Peyer's patch (tissue), 4 donors: ENCODE measurements around the gene WWOX. TPM values are rescaled to one million over a fixed set of nuclear protein-coding genes. Genes with fewer than 3 reads are reported as not detected.

Experiments
- DNase-seq, 3 donors: peaks; one replicate each; pipeline ENCODE4 v3.0.0-alpha.2; 2017 to 2019
- H3K27ac ChIP-seq, 4 donors: fragments of 200-600 bp; sonication (generic); one replicate each; pipeline ENCODE4 v1.5.1; 2016 to 2019
- H3K27me3 ChIP-seq, 2 donors: fragments of 200-600 bp; sonication (generic); one replicate each; pipeline ENCODE4 v1.5.1; 2019
- H3K36me3 ChIP-seq, 3 donors: fragments of 200-600 bp; sonication (generic); one replicate each; pipeline ENCODE4 v1.5.1; 2016 to 2019
- H3K4me1 ChIP-seq, 4 donors: fragments of 200-600 bp; sonication (generic); one replicate each; pipeline ENCODE4 v1.5.1; 2016 to 2019
- H3K4me3 ChIP-seq, 4 donors: fragments of 200-600 bp; sonication (generic); 1 replicate in 3 of 4; 2 replicates in 1 of 4; pipeline ENCODE4 v1.5.1; 2016 to 2019; ENCODE audit warnings: mild to moderate bottlenecking in 1 of 4
- H3K9me3 ChIP-seq, 4 donors: fragments of 200-600 bp; sonication (generic); one replicate each; pipeline ENCODE4 v1.5.1; 2016 to 2019; ENCODE audit warnings: mild to moderate bottlenecking in 1 of 4
- CTCF ChIP-seq, 6 experiments: fragments of 450-650 bp in 4 of 6; fragments of 200-600 bp in 2 of 6; sonication (generic) in 1 of 6; IDR thresholded peaks; one replicate each; pipeline ENCODE4 v1.5.1; 2017 to 2019; ENCODE audit warnings: antibody characterized with exemption in 6 of 6, mild to moderate bottlenecking in 3 of 6, moderate library complexity in 1 of 6
- POLR2A ChIP-seq, 2 donors: fragments of 450-650 bp; IDR thresholded peaks; one replicate each; pipeline ENCODE4 v1.5.1; 2017; ENCODE audit warnings: antibody characterized with exemption in 2 of 2, mild to moderate bottlenecking in 2 of 2, moderate library complexity in 2 of 2
- total RNA-seq, 4 donors: library from RNA; depleted of rRNA; stranded (reverse); fragments of >200 nt; gene quantifications; one replicate each; pipeline ENCODE4 v1.1.0, GENCODE V29; 2016

The WWOX gene
- total RNA-seq, 4 donors from 2014 or later: 17.3 to 197 (median 57.5) TPM

GRCh38 chr16:78205506-78205905 is 106.1 kb downstream of the WWOX start:
- TF ChIP-seq CTCF (IDR thresholded peaks at IDR 0.05) (no peak), POLR2A (IDR thresholded peaks at IDR 0.05) (no peak)
- H3K4me1 ChIP-seq: no peaks in the 10 kb centered on the region
- no peaks in the 10 kb centered on the region for H3K9me3 ChIP-seq
- no peaks in the 10 kb centered on the region for H3K36me3 ChIP-seq
- H3K4me3 ChIP-seq: no peak overlapping the region
- no peak for DNase-seq
- H3K27me3 ChIP-seq: no peaks in the 10 kb centered on the region
- H3K27ac ChIP-seq: no peak overlapping the region

- H3K27ac ChIP-seq: no peak overlapping the region
- H3K4me1 ChIP-seq: no peaks in the 10 kb centered on the region
Observed at GRCh38 chr16:78206623-78207223, 107.3 kb downstream of the WWOX start.

DNA sequence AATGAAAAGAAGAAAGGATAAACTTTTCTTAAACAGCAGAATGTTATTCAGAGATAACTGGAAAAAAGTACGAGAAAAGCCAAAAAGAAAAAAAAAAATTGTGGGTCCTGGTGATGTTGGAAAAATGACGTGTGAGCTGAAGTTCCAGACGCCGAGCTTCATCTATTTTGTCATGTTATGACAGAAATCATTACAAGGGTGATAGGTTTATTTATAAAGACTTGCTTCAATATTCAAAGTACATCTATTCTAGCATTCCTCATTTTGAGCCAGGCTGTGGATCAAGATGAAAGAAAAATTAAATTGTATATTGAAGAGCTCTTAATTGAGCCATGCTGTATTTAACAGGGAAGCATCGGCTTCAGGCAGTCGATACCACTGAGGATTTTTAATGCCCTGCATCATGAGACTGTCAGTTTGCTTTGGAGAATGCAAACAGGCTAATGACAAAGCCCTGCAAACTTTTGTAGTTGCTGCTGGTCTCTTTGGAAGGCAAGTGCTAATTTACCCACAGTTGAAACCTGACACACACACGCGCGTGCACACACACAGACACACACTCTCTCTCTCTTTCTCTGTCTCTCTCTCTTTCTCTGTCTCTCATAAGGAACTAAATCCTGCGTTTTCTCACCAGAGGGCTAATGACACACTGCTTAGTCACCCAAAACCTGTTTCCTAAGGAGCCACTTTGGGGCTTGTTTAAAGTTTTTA is 110.7 kb downstream of the WWOX start:
- H3K9me3 ChIP-seq: no peaks in the 10 kb centered on the region
- no peaks in the 10 kb centered on the region for H3K36me3 ChIP-seq
- no peak for DNase-seq
- no peaks in the 10 kb centered on the region for H3K27me3 ChIP-seq
- H3K4me3 ChIP-seq: no peak overlapping the region
- TF ChIP-seq CTCF (IDR thresholded peaks at IDR 0.05) (no peak), POLR2A (IDR thresholded peaks at IDR 0.05) (no peak)
- no peak overlapping the region for H3K27ac ChIP-seq
- H3K4me1 ChIP-seq: no peaks in the 10 kb centered on the region

More at GRCh38 chr16:78206623-78207223, 107.3 kb downstream of the WWOX start:
- no peaks in the 10 kb centered on the region for H3K9me3 ChIP-seq
- H3K4me3 ChIP-seq: no peak overlapping the region
- DNase-seq: no peak
- TF ChIP-seq POLR2A (IDR thresholded peaks at IDR 0.05): no peak
- TF ChIP-seq CTCF (IDR thresholded peaks at IDR 0.05): no peak
- no peaks in the 10 kb centered on the region for H3K27me3 ChIP-seq
- no peaks in the 10 kb centered on the region for H3K36me3 ChIP-seq

DNA sequence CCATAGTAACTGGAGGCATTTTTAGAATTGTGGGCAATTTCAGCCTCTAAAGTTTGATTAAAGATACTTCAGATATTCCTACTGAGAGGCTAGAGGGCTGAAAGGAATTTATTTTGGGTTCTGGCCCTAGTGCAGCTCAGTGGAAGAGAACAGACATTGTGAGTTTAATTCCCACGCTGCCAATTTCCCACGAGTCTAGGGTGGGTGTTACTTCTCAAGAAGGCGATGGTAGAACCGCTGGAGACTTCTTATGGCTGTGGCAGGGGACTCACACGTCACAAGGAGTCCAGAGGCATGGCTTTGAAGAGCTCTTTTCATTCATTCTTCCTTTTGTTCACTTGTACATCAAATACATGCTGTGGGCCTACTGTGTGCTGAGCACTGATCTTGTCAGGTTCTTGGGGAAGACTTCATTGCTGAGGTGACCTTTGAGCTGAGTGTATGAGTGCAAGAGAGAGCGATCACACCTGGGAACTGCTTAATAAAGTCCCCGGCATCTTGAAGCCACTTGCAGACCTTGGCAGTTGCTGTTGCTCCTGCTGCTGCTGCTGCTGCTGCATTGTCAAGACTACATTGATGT is 111.7 kb downstream of the WWOX start:
- H3K4me3 ChIP-seq: no peak overlapping the region
- no peak for DNase-seq
- no peaks in the 10 kb centered on the region for H3K4me1 ChIP-seq
- H3K27ac ChIP-seq: no peak overlapping the region
- TF ChIP-seq CTCF (IDR thresholded peaks at IDR 0.05): no peak
- no peak for TF ChIP-seq POLR2A (IDR thresholded peaks at IDR 0.05)
- H3K27me3 ChIP-seq: no peaks in the 10 kb centered on the region
- H3K9me3 ChIP-seq: no peaks in the 10 kb centered on the region
- H3K36me3 ChIP-seq: no peaks in the 10 kb centered on the region

DNA sequence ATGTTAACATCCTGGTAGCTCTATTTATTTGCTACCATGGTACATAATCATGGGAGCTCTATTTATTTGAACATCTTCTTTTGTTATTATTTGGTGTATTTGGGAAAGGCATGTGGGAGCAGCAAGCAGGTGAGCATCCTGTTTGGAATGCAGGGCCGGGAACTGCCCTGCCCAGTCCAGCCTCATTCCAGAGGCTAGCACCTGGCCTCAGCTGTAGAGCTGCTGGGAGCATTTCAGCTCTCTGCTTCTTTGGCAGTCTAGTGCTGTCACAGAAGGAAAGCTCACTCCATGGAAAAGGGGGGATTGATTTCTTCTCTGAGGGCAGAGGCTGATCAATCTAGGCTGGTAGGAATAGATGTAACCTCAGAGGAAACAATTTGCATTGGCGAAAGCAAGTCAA is 112.5 kb downstream of the WWOX start:
- no peak for TF ChIP-seq POLR2A (IDR thresholded peaks at IDR 0.05)
- no peak for TF ChIP-seq CTCF (IDR thresholded peaks at IDR 0.05)
- H3K27ac ChIP-seq: no peak overlapping the region

More for the DNA sequence above, 112.5 kb downstream of the WWOX start:
- H3K27me3 ChIP-seq: no peaks in the 10 kb centered on the region
- no peaks in the 10 kb centered on the region for H3K9me3 ChIP-seq
- H3K4me3 ChIP-seq: no peak overlapping the region
- no peak for DNase-seq
- H3K36me3 ChIP-seq: no peaks in the 10 kb centered on the region
- H3K4me1 ChIP-seq: no peaks in the 10 kb centered on the region
